Stimulated activated CD4-positive, alpha-beta T cell treated with anti-CD3 and anti-CD28 coated beads, Interleukin-1b, Interleukin-23, amount 100 ng/mL, for 4 hours (primary cell): ENCODE measurements around the gene SLC29A3.

Source experiments
- DNase-seq, 2 donors: peaks; one replicate each; pipeline ENCODE4 v3.0.0-alpha.2; 2020; ENCODE audit warnings: low read depth in 2 of 2

The SLC29A3 gene

GRCh38 chr10:71392791-71393781, 74.0 kb downstream of the SLC29A3 start:
- no peak for DNase-seq

GRCh38 chr10:71393841-71394475, 74.9 kb downstream of the SLC29A3 start:
- DNase-seq = no peak

GRCh38 chr10:71394926-71395562, 76.0 kb downstream of the SLC29A3 start:
- no peak for DNase-seq

GRCh38 chr10:71395621-71396020, 76.6 kb downstream of the SLC29A3 start:
- no peak for DNase-seq

- peak in 1 of 2 donors; percentile 23 for DNase-seq
Observed at GRCh38 chr10:71396084-71396710, 77.1 kb downstream of the SLC29A3 start.

GRCh38 chr10:71396711-71397295, 77.7 kb downstream of the SLC29A3 start, which contains the start of gene CDH23:
Gene CDH23, plus strand, starts transcription at chr10:71396920. Its CDS starts 42,912 bp downstream, at chr10:71439832.
- peak in 1 of 2 donors; percentile 30 for DNase-seq

GRCh38 chr10:71397296-71398212, 78.5 kb downstream of the SLC29A3 start:
- DNase-seq = no peak

GRCh38 chr10:71398976-71399375, 79.9 kb downstream of the SLC29A3 start:
- DNase-seq = no peak

GRCh38 chr10:71399946-71400345, 80.9 kb downstream of the SLC29A3 start:
- DNase-seq = no peak

GRCh38 chr10:71401056-71401455, 82.0 kb downstream of the SLC29A3 start:
- DNase-seq = no peak

- no peak for DNase-seq
Observed at GRCh38 chr10:71402005-71402404, 82.9 kb downstream of the SLC29A3 start.

- no peak for DNase-seq
Observed at GRCh38 chr10:71404503-71405295, 85.6 kb downstream of the SLC29A3 start.

- no peak for DNase-seq
Observed at GRCh38 chr10:71406878-71407277, 87.8 kb downstream of the SLC29A3 start.

- no peak for DNase-seq
Observed at GRCh38 chr10:71408436-71409225, 89.6 kb downstream of the SLC29A3 start.

GRCh38 chr10:71409516-71410104, 90.6 kb downstream of the SLC29A3 start:
- DNase-seq = no peak
